ENCODE measurements around the gene RAB3GAP2. TPM values are rescaled to one million over a fixed set of nuclear protein-coding genes. Genes with fewer than 3 reads are reported as not detected.
A peak's percentile ranks its signal among the peaks of the same experiment; 100 is the strongest.
"Not testable (repeated sequence)": the region's sequence is repeated elsewhere in the genome, so short reads cannot be mapped to it uniquely, and the experiment has no call there.

Gene RAB3GAP2
- total RNA-seq, 1 experiment from 2014 or later = 64.3 TPM

- Mint-ChIP-seq H3K4me3 (no peak overlapping the region), H3K27me3 (ENCODE audit: low read depth) (no peaks in the 10 kb centered on the region), H3K27ac (no peak overlapping the region), H3K4me1 (no peaks in the 10 kb centered on the region), H3K36me3 (peaks cover 44% of the 10 kb centered on the region), H3K9me3 (no peaks in the 10 kb centered on the region)
- POLR2A ChIA-PET = no interaction called here
- CTCF ChIA-PET = interaction anchor here (0.6 to 1.6 kb wide), 22 partner anchors 9 to 147 kb away, joined by 3 to 29 read pairs (median 4); partner anchors contain the start of genes BPNT1, EPRS1 and IARS2
- DNase-seq (ENCODE audit: low spot score) (no peak), ATAC-seq (peak; percentile 66)
- TF ChIP-seq IRF1 (CRISPR knock-in tag; IDR thresholded peaks at IDR 0.05) (no peak), CTCF (IDR thresholded peaks at IDR 0.05) (peak; percentile 33), JAZF1 (CRISPR knock-in tag; IDR thresholded peaks at IDR 0.05) (no peak), SP1 (CRISPR knock-in tag; conservative IDR thresholded peaks at IDR 0.05) (no peak)
Observed at GRCh38 chr1:220113136-220113695, 159.0 kb downstream of the RAB3GAP2 start.

- H3K27ac Mint-ChIP-seq; DNase-seq (ENCODE audit: low spot score); ATAC-seq; POLR2A ChIA-PET; H3K4me1 Mint-ChIP-seq; H3K27me3 Mint-ChIP-seq (ENCODE audit: low read depth); H3K9me3 Mint-ChIP-seq; H3K4me3 Mint-ChIP-seq: not testable (repeated sequence)
- peaks cover 47% of the 10 kb centered on the region for H3K36me3 Mint-ChIP-seq
- CTCF ChIA-PET = interaction anchor here (0.9 to 1.6 kb wide), 20 partner anchors 8 to 117 kb away, joined by 3 to 29 read pairs (median 4); partner anchors contain the start of genes BPNT1, EPRS1 and IARS2
Observed at GRCh38 chr1:220112600-220112999, 159.7 kb downstream of the RAB3GAP2 start.

GRCh38 chr1:220110473-220110872 lies 161.8 kb downstream of the RAB3GAP2 start:
- H3K27ac Mint-ChIP-seq; H3K4me1 Mint-ChIP-seq; H3K4me3 Mint-ChIP-seq; ATAC-seq; H3K9me3 Mint-ChIP-seq; POLR2A ChIA-PET; H3K27me3 Mint-ChIP-seq (ENCODE audit: low read depth); CTCF ChIA-PET; DNase-seq (ENCODE audit: low spot score): not testable (repeated sequence)
- peaks cover 60% of the 10 kb centered on the region for H3K36me3 Mint-ChIP-seq

GRCh38 chr1:220099826-220100225 lies 172.4 kb downstream of the RAB3GAP2 start:
- DNase-seq (ENCODE audit: low spot score) (no peak), ATAC-seq (no peak)
- H3K36me3 Mint-ChIP-seq = peaks cover 50% of the 10 kb centered on the region
- no peak overlapping the region for H3K4me3 Mint-ChIP-seq
- no peaks in the 10 kb centered on the region for H3K9me3 Mint-ChIP-seq
- peaks cover 7% of the 10 kb centered on the region for H3K4me1 Mint-ChIP-seq
- no peaks in the 10 kb centered on the region for H3K27me3 Mint-ChIP-seq (ENCODE audit: low read depth)
- POLR2A ChIA-PET = no interaction called here
- no peak overlapping the region for H3K27ac Mint-ChIP-seq
- CTCF ChIA-PET = interaction anchor here (0.6 to 1.1 kb wide), 3 partner anchors 10 to 109 kb away, joined by 3 to 6 read pairs (median 4); no protein-coding TSS in a partner anchor
- TF ChIP-seq SP1 (CRISPR knock-in tag; conservative IDR thresholded peaks at IDR 0.05) = no peak
- no peak for TF ChIP-seq SOX15 (CRISPR knock-in tag; IDR thresholded peaks at IDR 0.05)
- no peak for TF ChIP-seq FOXP1 (CRISPR knock-in tag; IDR thresholded peaks at IDR 0.05; ENCODE audit: borderline replicate concordance)
- no peak for TF ChIP-seq ATF2 (CRISPR knock-in tag; IDR thresholded peaks at IDR 0.05; ENCODE audit: borderline replicate concordance, low read depth)

Small RNAs within 50 kb of the gene (microRNA-seq; reads per million reads assigned to microRNA genes)
- gene MIR194-1 (ENCODE audit: borderline number of aligned reads) (not detected), gene MIR215 (ENCODE audit: borderline number of aligned reads) (not detected), gene MIR664A (ENCODE audit: borderline number of aligned reads) (25.5 reads per million, percentile 43 among the genes with 10 or more reads in this experiment)

Other genes starting within 250 kb of the RAB3GAP2 start
- gene EPRS1, start 225.9 kb downstream of the RAB3GAP2 start, total RNA-seq (2021) = 132 to 140 TPM (median 133 TPM) in 3 replicates
- gene BPNT1, start 182.7 kb downstream of the RAB3GAP2 start, total RNA-seq (2021) = 12.8 to 14.4 TPM (median 13.7 TPM) in 3 replicates
- 72.3 to 73.9 TPM (median 73.6 TPM) in 3 replicates for gene IARS2, start 178.3 kb downstream of the RAB3GAP2 start, total RNA-seq (2021)